ENCODE measurements around the gene MAST4.

MAST4 gene

GRCh38 chr5:66652818-66653217 is 56.6 kb downstream of the MAST4 start:
- no peak for DNase-seq (ENCODE audit: low read depth in 2 of 2)
- H3K4me3 ChIP-seq (replicated peaks in 1 of 2; ENCODE audit: low read depth in 2 of 2, low read length in 2 of 2) = no peak overlapping the region
- TF ChIP-seq CTCF (IDR thresholded peaks at IDR 0.05; ENCODE audit: low read depth, low read length) = no peak

GRCh38 chr5:66653325-66653724 is 57.1 kb downstream of the MAST4 start:
- peak; percentile 49 to 85 for DNase-seq (ENCODE audit: low read depth in 2 of 2)
- TF ChIP-seq CTCF (IDR thresholded peaks at IDR 0.05; ENCODE audit: low read depth, low read length) = no peak
- H3K4me3 ChIP-seq (replicated peaks in 1 of 2; ENCODE audit: low read depth in 2 of 2, low read length in 2 of 2) = no peak overlapping the region

- no peak overlapping the region for H3K4me3 ChIP-seq (replicated peaks in 1 of 2; ENCODE audit: low read depth in 2 of 2, low read length in 2 of 2)
- peak; percentile 55 to 73 for DNase-seq (ENCODE audit: low read depth in 2 of 2)
- TF ChIP-seq CTCF (IDR thresholded peaks at IDR 0.05; ENCODE audit: low read depth, low read length) = no peak
Observed at GRCh38 chr5:66655395-66656324, 59.5 kb downstream of the MAST4 start.

- DNase-seq (ENCODE audit: low read depth in 2 of 2) = no peak
- no peak for TF ChIP-seq CTCF (IDR thresholded peaks at IDR 0.05; ENCODE audit: low read depth, low read length)
Observed at GRCh38 chr5:66658516-66658915, 62.3 kb downstream of the MAST4 start.

DNA sequence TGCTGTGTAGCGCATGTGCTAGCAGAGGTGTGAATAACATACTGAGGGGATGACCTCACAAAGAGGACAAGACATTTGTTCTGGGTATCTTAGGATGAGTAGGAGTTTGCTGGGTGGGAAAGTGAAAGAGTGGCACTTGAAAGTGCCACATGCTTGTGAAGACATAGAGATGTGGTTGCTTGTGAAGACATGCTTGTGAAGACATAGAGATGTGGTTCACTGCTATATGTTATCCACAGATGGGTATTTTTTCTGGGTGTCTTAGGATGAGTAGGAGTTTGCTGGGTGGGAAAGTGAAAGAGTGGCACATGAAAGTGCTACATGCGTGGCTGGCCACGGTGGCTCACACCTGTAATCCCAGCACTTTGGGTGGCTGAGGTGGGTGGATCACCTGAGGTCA is 63.6 kb downstream of the MAST4 start:
- no peak for TF ChIP-seq CTCF (IDR thresholded peaks at IDR 0.05; ENCODE audit: low read depth, low read length)
- H3K4me3 ChIP-seq (replicated peaks in 1 of 2; ENCODE audit: low read depth in 2 of 2, low read length in 2 of 2) = no peak overlapping the region
- no peak for DNase-seq (ENCODE audit: low read depth in 2 of 2)

More at GRCh38 chr5:66658516-66658915, 62.3 kb downstream of the MAST4 start:
- no peak overlapping the region for H3K4me3 ChIP-seq (replicated peaks in 1 of 2; ENCODE audit: low read depth in 2 of 2, low read length in 2 of 2)

DNA sequence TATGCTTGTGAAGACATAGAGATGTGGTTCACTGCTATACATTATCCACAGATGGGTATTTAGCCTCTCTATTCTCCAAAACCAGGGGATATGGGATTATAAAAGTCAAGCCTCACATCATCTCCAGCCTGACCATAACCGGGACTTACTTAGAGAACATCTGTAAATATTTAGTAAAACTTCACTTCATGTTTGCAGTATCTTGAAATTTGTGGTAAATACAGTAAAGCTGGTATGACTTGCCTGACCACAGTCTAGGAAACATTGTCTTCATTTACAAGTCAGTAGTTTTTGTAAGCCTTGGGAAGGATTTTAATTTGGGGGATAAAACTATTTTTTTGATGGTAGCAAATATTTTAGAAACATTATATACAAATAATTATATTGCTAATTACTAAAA is 64.2 kb downstream of the MAST4 start:
- no peak for TF ChIP-seq CTCF (IDR thresholded peaks at IDR 0.05; ENCODE audit: low read depth, low read length)
- H3K4me3 ChIP-seq (replicated peaks in 1 of 2; ENCODE audit: low read depth in 2 of 2, low read length in 2 of 2) = no peak overlapping the region
- peak in 1 of 2 donors; percentile 6 for DNase-seq (ENCODE audit: low read depth in 2 of 2)
